GM12891 (cell line): ENCODE measurements around the gene IMMP2L.

ENCODE experiments used
- DNase-seq: peaks from one replicate; pipeline ENCODE4 v3.0.0; 2011; ENCODE audit warnings: low spot score; ENCODE audit not compliant: insufficient read length
- FAIRE-seq: peaks from 2 replicates; lab custom pipeline; 2011; peaks lifted over from hg19 to GRCh38; lab: Jason Lieb, UNC
- PAX5 ChIP-seq: IDR thresholded peaks from 2 replicates; pipeline ENCODE4 v1.6.1; 2011; ENCODE audit warnings: low read length, moderate library complexity, mild to moderate bottlenecking; ENCODE audit not compliant: insufficient read depth, severe bottlenecking
- POLR2A ChIP-seq: IDR thresholded peaks from 2 replicates; pipeline ENCODE4 v1.6.1; 2011; ENCODE audit warnings: low read depth, low read length, control low read depth
- POLR2AphosphoS5 ChIP-seq: IDR thresholded peaks from 2 replicates; pipeline ENCODE4 v1.6.1; 2011; ENCODE audit warnings: low read depth, low read length, control low read depth
- POU2F2 ChIP-seq: IDR thresholded peaks from 2 replicates; pipeline ENCODE4 v1.6.1; 2011; ENCODE audit warnings: low read depth, mild to moderate bottlenecking, control low read depth, low read length, moderate library complexity
- SPI1 ChIP-seq: IDR thresholded peaks from 2 replicates; pipeline ENCODE4 v1.6.1; 2011; ENCODE audit warnings: low read depth, low read length, control low read depth
- TAF1 ChIP-seq: IDR thresholded peaks from 2 replicates; pipeline ENCODE4 v1.6.1; 2011; ENCODE audit warnings: low read depth, low read length, control low read depth

IMMP2L gene

GRCh38 chr7:111093496-111093895 is 468.8 kb downstream of the IMMP2L start:
- DNase-seq (no peak), FAIRE-seq (no peak)
- TF ChIP-seq TAF1, result no peak

- FAIRE-seq, result peak; percentile 40
- TF ChIP-seq TAF1 (no peak), PAX5 (no peak), POLR2AphosphoS5 (no peak), POU2F2 (no peak), SPI1 (no peak), POLR2A (no peak)
Measured at GRCh38 chr7:111092406-111093236, 469.7 kb downstream of the IMMP2L start.

GRCh38 chr7:111091593-111092358 is 470.5 kb downstream of the IMMP2L start:
- FAIRE-seq (peak; percentile 57), DNase-seq (no peak)
- TF ChIP-seq POLR2A, result no peak
- no peak for TF ChIP-seq POLR2AphosphoS5
- no peak for TF ChIP-seq PAX5
- no peak for TF ChIP-seq POU2F2
- TF ChIP-seq SPI1, result 0 out of 2 replicates have a peak, but pooled peaks have one; percentile 6
- TF ChIP-seq TAF1, result no peak

More at GRCh38 chr7:111092406-111093236, 469.7 kb downstream of the IMMP2L start:
- no peak for DNase-seq

GRCh38 chr7:111090846-111091245 is 471.4 kb downstream of the IMMP2L start, which contains the start of gene LRRN3:
Gene LRRN3 (plus strand): TSS chr7:111091127. CDS start chr7:111122773, 31,646 bp downstream.
- DNase-seq (no peak), FAIRE-seq (no peak)
- TF ChIP-seq PAX5 (no peak), SPI1 (no peak), POLR2AphosphoS5 (no peak), POU2F2 (no peak), TAF1 (no peak), POLR2A (no peak)

- FAIRE-seq (no peak), DNase-seq (no peak)
- TF ChIP-seq SPI1 (no peak), PAX5 (no peak), TAF1 (no peak), POLR2AphosphoS5 (no peak), POLR2A (no peak), POU2F2 (no peak)
Measured at GRCh38 chr7:111089822-111090426, 472.4 kb downstream of the IMMP2L start.

- no peak for TF ChIP-seq POLR2A
- TF ChIP-seq SPI1, result no peak
- TF ChIP-seq POLR2AphosphoS5, result no peak
- no peak for TF ChIP-seq PAX5
- TF ChIP-seq TAF1, result no peak
- TF ChIP-seq POU2F2, result no peak
Measured at GRCh38 chr7:111088328-111088727, 474.0 kb downstream of the IMMP2L start.

GRCh38 chr7:111086532-111086931 is 475.8 kb downstream of the IMMP2L start:
- FAIRE-seq (no peak), DNase-seq (no peak)
- TF ChIP-seq POLR2AphosphoS5, result no peak
- TF ChIP-seq POU2F2, result no peak
- no peak for TF ChIP-seq SPI1
- no peak for TF ChIP-seq TAF1
- TF ChIP-seq PAX5, result no peak
- TF ChIP-seq POLR2A, result no peak

More at GRCh38 chr7:111088328-111088727, 474.0 kb downstream of the IMMP2L start:
- FAIRE-seq (no peak), DNase-seq (no peak)

- DNase-seq (no peak), FAIRE-seq (no peak)
- TF ChIP-seq POLR2A, result no peak
- TF ChIP-seq POLR2AphosphoS5, result no peak
- no peak for TF ChIP-seq POU2F2
- no peak for TF ChIP-seq PAX5
- no peak for TF ChIP-seq TAF1
- TF ChIP-seq SPI1, result no peak
Measured at GRCh38 chr7:111085356-111085755, 476.9 kb downstream of the IMMP2L start.

GRCh38 chr7:111083413-111083812 is 478.9 kb downstream of the IMMP2L start:
- peak; percentile 16 for DNase-seq
- TF ChIP-seq PAX5 (peak; percentile 57), SPI1 (peak; percentile 78), POU2F2 (peak; percentile 74), POLR2A (no peak)
- peak; percentile 93 for FAIRE-seq

GRCh38 chr7:111082351-111082750 is 479.9 kb downstream of the IMMP2L start:
- no peak for TF ChIP-seq POLR2AphosphoS5
- no peak for TF ChIP-seq POLR2A
- no peak for TF ChIP-seq TAF1
- no peak for TF ChIP-seq SPI1
- TF ChIP-seq PAX5, result no peak
- TF ChIP-seq POU2F2, result no peak
- DNase-seq (no peak), FAIRE-seq (no peak)
